Measurements from ENCODE around the gene CMYA5.

The CMYA5 gene

GRCh38 chr5:79841172-79841571, 151.5 kb downstream of the CMYA5 start:
- DNase-seq = no peak

GRCh38 chr5:79842006-79842881, 152.6 kb downstream of the CMYA5 start:
- no peak for DNase-seq

DNA sequence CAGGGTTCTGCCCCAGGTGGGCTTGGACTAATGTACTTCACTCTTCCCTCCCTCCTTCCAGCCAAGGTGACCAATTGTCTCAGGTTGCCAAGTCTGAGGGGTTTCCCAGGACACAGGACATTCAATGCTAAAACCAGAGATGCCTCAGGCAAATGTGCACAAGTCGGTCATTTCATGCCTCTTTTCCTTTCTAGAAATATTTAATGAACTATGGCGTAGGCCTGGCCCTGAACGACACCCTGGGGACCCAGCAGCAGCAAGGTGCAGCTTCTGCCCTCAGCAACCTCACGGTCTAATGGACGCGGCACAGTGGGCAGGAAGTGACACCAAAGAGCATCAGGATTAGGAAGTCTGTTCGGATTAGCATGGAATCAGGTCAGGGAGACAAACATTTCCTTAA, 153.4 kb downstream of the CMYA5 start:
- DNase-seq = no peak

GRCh38 chr5:79843450-79844388, 154.1 kb downstream of the CMYA5 start:
- DNase-seq = no peak

DNA sequence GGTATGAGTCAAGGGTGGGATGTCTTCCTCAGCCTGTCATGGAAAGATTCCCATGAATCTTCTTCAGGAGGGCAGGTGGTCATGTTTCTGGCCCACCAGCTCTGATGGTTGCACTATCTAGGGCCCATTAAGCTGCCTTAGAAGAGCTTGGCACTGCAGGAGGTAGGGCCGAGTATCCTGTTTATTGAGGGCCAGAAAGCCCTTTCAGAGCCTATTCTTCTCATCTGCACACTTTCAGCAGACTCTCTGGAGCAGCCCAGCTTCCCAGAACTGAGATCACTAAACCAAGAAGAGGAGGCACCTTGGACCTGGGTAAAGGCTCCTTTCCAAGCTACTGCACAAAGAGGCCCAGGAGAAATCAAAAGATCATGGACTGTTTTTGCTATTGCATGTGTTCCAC, 154.9 kb downstream of the CMYA5 start:
- no peak for DNase-seq

- DNase-seq = no peak
These were observed 156.0 kb downstream of the CMYA5 start for GRCh38 chr5:79845448-79846197.

- DNase-seq = no peak
These were observed 156.5 kb downstream of the CMYA5 start for GRCh38 chr5:79846198-79846521.

GRCh38 chr5:79847561-79847960, 157.9 kb downstream of the CMYA5 start:
- DNase-seq = no peak

DNA sequence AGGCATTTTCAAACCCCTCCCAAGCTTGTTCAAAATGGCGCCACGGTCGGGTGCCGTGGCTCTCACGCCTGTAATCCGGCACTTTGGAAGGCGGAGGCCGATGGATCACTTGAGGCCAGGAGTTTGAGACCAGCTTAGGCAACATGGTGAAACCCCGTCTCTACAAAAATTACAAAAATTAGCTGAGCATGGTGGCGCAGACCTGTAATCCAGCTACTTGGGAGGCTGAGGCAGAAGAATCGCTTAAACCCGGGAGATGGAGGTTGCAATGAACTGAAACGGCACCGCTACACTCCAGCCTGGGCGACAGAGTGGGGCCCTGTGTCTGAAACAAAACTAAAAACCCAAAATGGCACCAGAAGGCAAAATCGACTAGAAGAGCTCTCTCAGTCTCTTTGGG, 159.4 kb downstream of the CMYA5 start:
- no peak for DNase-seq
